ENCODE data around the gene TFAM. TPM values are rescaled to one million over a fixed set of nuclear protein-coding genes. Genes with fewer than 3 reads are reported as not detected.

Gene TFAM
- total and polyA plus RNA-seq, 2 experiments from 2014 or later = 21.0 to 46.4 TPM

DNA sequence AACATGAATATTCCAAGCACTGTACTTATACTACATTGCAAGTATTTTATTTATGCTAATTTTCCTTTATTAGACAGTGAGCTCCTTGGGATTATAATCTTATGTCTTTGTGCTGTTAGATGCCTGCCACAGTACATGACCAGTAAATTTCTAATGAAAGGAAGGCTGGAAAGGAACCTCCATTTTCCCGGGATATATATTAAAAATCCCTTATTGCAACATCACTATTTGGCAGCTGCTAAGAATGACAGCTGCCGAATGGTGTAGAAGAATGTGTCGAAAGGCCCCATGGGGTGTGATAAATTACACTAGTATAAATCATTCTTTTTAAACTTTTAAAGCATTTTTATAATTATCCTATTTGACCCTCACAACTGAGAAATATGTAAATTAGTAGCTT lies 59.1 kb downstream of the TFAM start:
- no peak for DNase-seq (ENCODE audit: low read depth in 1 of 2, low spot score in 1 of 2)
- Histone ChIP-seq H3K36me3 (no peaks in the 10 kb centered on the region), H3K9me3 (ENCODE audit: low read depth) (no peaks in the 10 kb centered on the region), H3K4me3 (no peak overlapping the region), H3K27me3 (no peaks in the 10 kb centered on the region), H3K27ac (peak overlapping the region; percentile 66), H3K4me1 (ENCODE audit: low read depth) (peaks cover 15% of the 10 kb centered on the region)
- TF ChIP-seq, protein P1, sequence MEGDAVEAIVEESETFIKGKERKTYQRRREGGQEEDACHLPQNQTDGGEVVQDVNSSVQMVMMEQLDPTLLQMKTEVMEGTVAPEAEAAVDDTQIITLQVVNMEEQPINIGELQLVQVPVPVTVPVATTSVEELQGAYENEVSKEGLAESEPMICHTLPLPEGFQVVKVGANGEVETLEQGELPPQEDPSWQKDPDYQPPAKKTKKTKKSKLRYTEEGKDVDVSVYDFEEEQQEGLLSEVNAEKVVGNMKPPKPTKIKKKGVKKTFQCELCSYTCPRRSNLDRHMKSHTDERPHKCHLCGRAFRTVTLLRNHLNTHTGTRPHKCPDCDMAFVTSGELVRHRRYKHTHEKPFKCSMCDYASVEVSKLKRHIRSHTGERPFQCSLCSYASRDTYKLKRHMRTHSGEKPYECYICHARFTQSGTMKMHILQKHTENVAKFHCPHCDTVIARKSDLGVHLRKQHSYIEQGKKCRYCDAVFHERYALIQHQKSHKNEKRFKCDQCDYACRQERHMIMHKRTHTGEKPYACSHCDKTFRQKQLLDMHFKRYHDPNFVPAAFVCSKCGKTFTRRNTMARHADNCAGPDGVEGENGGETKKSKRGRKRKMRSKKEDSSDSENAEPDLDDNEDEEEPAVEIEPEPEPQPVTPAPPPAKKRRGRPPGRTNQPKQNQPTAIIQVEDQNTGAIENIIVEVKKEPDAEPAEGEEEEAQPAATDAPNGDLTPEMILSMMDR (IDR thresholded peaks at IDR 0.05; ENCODE audit: low read depth, low read length) = no peak

DNA sequence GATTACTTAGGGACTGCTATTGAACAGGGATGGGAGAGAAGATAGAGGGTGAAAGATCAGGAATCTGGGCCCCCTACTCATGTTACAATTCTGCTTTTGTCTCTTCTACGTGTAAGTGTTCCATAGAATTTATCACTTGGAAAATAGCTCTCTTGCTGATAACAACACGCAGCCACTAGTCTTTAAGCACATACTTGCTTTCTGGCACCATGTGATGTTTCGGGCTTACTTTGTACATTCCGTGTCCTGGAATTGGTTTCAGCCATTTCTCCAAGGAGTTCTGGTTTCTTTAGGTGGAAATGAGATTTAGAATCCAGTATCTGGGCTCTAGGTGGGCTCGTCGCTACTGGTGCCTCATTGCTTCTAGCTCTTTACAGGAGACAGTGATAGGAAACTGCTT lies 59.7 kb downstream of the TFAM start:
- H3K36me3 ChIP-seq = no peaks in the 10 kb centered on the region
- no peaks in the 10 kb centered on the region for H3K27me3 ChIP-seq
- TF ChIP-seq, protein P1 (IDR thresholded peaks at IDR 0.05; ENCODE audit: low read depth, low read length) = no peak
- no peaks in the 10 kb centered on the region for H3K9me3 ChIP-seq (ENCODE audit: low read depth)
- H3K4me3 ChIP-seq = no peak overlapping the region
- H3K27ac ChIP-seq = peak overlapping the region; percentile 66
- DNase-seq (ENCODE audit: low read depth in 1 of 2, low spot score in 1 of 2) = peak; percentile 66 to 72
- peaks cover 15% of the 10 kb centered on the region for H3K4me1 ChIP-seq (ENCODE audit: low read depth)

DNA sequence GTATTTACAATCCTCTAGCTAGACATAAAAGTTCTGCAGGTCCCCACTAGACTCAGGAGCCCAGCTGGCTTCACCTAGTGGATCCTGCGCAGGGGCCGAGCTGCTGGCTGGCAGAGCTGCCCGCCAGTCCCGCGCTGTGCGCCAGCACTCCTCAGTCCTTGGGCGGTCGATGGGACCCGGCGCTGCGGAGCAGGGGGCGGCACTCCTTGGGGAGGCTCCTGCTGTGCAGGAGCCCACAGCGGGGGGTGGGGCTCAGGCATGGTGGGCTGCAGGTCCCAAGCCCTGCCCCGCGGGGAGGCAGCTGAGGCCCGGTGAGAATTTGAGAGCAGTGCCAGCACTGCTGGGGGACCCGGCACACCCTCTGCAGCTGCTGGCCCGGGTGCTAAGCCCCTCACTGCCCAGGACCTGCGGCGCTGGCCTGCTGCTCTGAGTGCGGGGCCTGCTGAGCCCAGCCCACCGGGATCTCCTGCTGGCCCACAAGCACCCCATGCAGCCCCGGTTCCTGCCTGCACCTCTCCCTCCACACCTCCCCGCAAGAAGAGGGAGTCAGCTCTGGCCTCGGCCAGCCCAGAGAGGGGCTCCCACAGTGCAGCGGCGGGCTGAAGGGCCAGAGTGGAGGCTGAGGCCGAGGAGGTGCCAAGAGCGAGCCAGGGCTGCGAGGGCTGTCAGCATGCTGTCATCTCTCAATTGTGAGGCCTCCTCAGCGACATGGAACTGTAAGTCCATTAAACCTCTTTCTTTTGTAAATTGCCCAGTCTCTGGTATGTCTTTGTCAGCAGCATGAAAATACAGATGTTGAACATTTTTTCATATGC lies 63.1 kb downstream of the TFAM start:
- no peak for DNase-seq (ENCODE audit: low read depth in 1 of 2, low spot score in 1 of 2)
- H3K9me3 ChIP-seq (ENCODE audit: low read depth) = no peaks in the 10 kb centered on the region
- no peaks in the 10 kb centered on the region for H3K36me3 ChIP-seq
- peaks cover 15% of the 10 kb centered on the region for H3K4me1 ChIP-seq (ENCODE audit: low read depth)
- TF ChIP-seq, protein P1 (IDR thresholded peaks at IDR 0.05; ENCODE audit: low read depth, low read length) = no peak
- no peaks in the 10 kb centered on the region for H3K27me3 ChIP-seq
- H3K27ac ChIP-seq = no peak overlapping the region
- H3K4me3 ChIP-seq = no peak overlapping the region

Other genes with a start within 250 kb of the TFAM start
- gene IPMK, start 117.5 kb upstream of the TFAM start, total RNA-seq = 3.9 and 4.9 TPM in 2 replicates
- 2.3 and 4.4 TPM in 2 replicates for gene IPMK, start 117.5 kb upstream of the TFAM start, polyA plus RNA-seq
- gene CISD1, start 116.2 kb upstream of the TFAM start, total RNA-seq = 31.7 and 40.8 TPM in 2 replicates
- 197 and 212 TPM in 2 replicates for gene CISD1, start 116.2 kb upstream of the TFAM start, polyA plus RNA-seq
- 12.6 and 13.5 TPM in 2 replicates for gene UBE2D1, start 50.4 kb upstream of the TFAM start, total RNA-seq
- 27.4 and 34.9 TPM in 2 replicates for gene UBE2D1, start 50.4 kb upstream of the TFAM start, polyA plus RNA-seq
- 11.3 and 13.2 TPM in 2 replicates for gene BICC1, start 127.5 kb downstream of the TFAM start, total RNA-seq
- 6.4 and 7.2 TPM in 2 replicates for gene BICC1, start 127.5 kb downstream of the TFAM start, polyA plus RNA-seq